Stimulated activated CD4-positive, alpha-beta T cell treated with anti-CD3 and anti-CD28 coated beads, Interleukin-4, amount 100 ng/mL, for 24 hours (primary cell): ENCODE results near the gene ATG101.
"Not testable (repeated sequence)": the region's sequence is repeated elsewhere in the genome, so short reads cannot be mapped to it uniquely, and the experiment has no call there.

Experiments used
- DNase-seq: peaks from one replicate; pipeline ENCODE4 v3.0.0-alpha.2; 2020

ATG101 gene

GRCh38 chr12:52080403-52081251 is 10.8 kb downstream of the ATG101 start:
- no peak for DNase-seq

GRCh38 chr12:52081263-52081733 is 11.5 kb downstream of the ATG101 start:
- DNase-seq = no peak

GRCh38 chr12:52082026-52082668 is 12.4 kb downstream of the ATG101 start:
- no peak for DNase-seq

GRCh38 chr12:52082669-52082987 is 12.8 kb downstream of the ATG101 start:
- no peak for DNase-seq

GRCh38 chr12:52082988-52083637 is 13.3 kb downstream of the ATG101 start:
- peak; percentile 67 for DNase-seq

GRCh38 chr12:52083638-52083996 is 13.8 kb downstream of the ATG101 start:
- no peak for DNase-seq

- no peak for DNase-seq
These were observed 14.9 kb downstream of the ATG101 start for GRCh38 chr12:52084491-52085231.

GRCh38 chr12:52085682-52086180 is 16.0 kb downstream of the ATG101 start:
- no peak for DNase-seq

GRCh38 chr12:52086366-52086765 is 16.6 kb downstream of the ATG101 start:
- no peak for DNase-seq

GRCh38 chr12:52086944-52087835 is 17.4 kb downstream of the ATG101 start:
- no peak for DNase-seq

GRCh38 chr12:52087961-52088820 is 18.4 kb downstream of the ATG101 start:
- no peak for DNase-seq

GRCh38 chr12:52089491-52089890 is 19.7 kb downstream of the ATG101 start:
- no peak for DNase-seq

GRCh38 chr12:52090291-52090690 is 20.5 kb downstream of the ATG101 start:
- no peak for DNase-seq

GRCh38 chr12:52091061-52091460 is 21.3 kb downstream of the ATG101 start:
- no peak for DNase-seq

GRCh38 chr12:52091869-52092268 is 22.1 kb downstream of the ATG101 start:
- no peak for DNase-seq

- no peak for DNase-seq
These were observed 23.6 kb downstream of the ATG101 start for GRCh38 chr12:52093346-52093745.

- DNase-seq = no peak
These were observed 26.7 kb downstream of the ATG101 start for GRCh38 chr12:52096332-52097044.

GRCh38 chr12:52097045-52097666 is 27.4 kb downstream of the ATG101 start:
- DNase-seq = no peak

- DNase-seq = not testable (repeated sequence)
These were observed 34.8 kb downstream of the ATG101 start for GRCh38 chr12:52104431-52105089.
